HEK293 (cell line): ENCODE measurements around the gene SUN3.

Source experiments
- CTCF ChIA-PET: fragments of 350-600 bp; formaldehyde crosslinking; extraction: SDS; loops from one replicate; lab custom pipeline; 2021; ENCODE audit warnings: antibody characterized with exemption; lab: Yijun Ruan, JAX
- POLR2A ChIA-PET: fragments of 300-600 bp; formaldehyde crosslinking; extraction: SDS; loops from one replicate; lab custom pipeline; 2020; ENCODE audit warnings: antibody characterized with exemption, inconsistent platforms; lab: Yijun Ruan, JAX
- H3K27ac ChIP-seq: fragments of 200-500 bp; sonication (Bioruptor generic); 2 replicates; pipeline ENCODE4 v1.5.1; 2014; ENCODE audit warnings: low read depth, low read length, control low read depth, inconsistent platforms; ENCODE audit errors: extremely low read depth
- H3K36me3 ChIP-seq, 2 experiments: fragments of 200-500 bp in 1 of 2; sonication (Bioruptor generic) in 1 of 2; 1 replicate in 1 of 2; 2 replicates in 1 of 2; pipeline ENCODE4 v1.5.1; 2014 to 2017; ENCODE audit warnings: inconsistent platforms in 2 of 2, low read length in 2 of 2; ENCODE audit not compliant: control insufficient read depth in 2 of 2, insufficient read depth in 1 of 2
- H3K4me1 ChIP-seq: fragments of 200-500 bp; sonication (Bioruptor generic); 2 replicates; pipeline ENCODE4 v1.5.1; 2014; ENCODE audit warnings: mild to moderate bottlenecking, low read length, inconsistent platforms; ENCODE audit not compliant: control insufficient read depth, insufficient read depth
- H3K4me3 ChIP-seq: 2 replicates; pipeline ENCODE4 v1.5.1; 2011; ENCODE audit warnings: low read depth, mild to moderate bottlenecking, control low read depth, low read length, moderate library complexity
- H3K9me3 ChIP-seq: fragments of 200-500 bp; sonication (Bioruptor generic); 2 replicates; pipeline ENCODE4 v1.5.1; 2014; ENCODE audit warnings: low read depth, low read length, inconsistent platforms; ENCODE audit not compliant: control insufficient read depth, insufficient read depth
- ELK4 ChIP-seq: IDR thresholded peaks from 2 replicates; pipeline ENCODE4 v1.6.1; 2011; ENCODE audit warnings: mild to moderate bottlenecking, low read depth, low read length, borderline replicate concordance
- GFI1B ChIP-seq: fragments of 450-650 bp; formaldehyde crosslinking; IDR thresholded peaks from 2 replicates; pipeline ENCODE4 v1.5.1; 2016; ENCODE audit warnings: missing biosample characterization, missing genetic modification characterization
- KLF8 ChIP-seq: fragments of 450-650 bp; formaldehyde crosslinking; IDR thresholded peaks from 2 replicates; pipeline ENCODE4 v1.5.1; 2016; ENCODE audit warnings: missing biosample characterization, missing genetic modification characterization
- PRDM6 ChIP-seq: fragments of 450-650 bp; formaldehyde crosslinking; IDR thresholded peaks from 2 replicates; pipeline ENCODE4 v1.5.1; 2017; ENCODE audit warnings: missing biosample characterization, missing genetic modification characterization
- SCRT2 ChIP-seq: fragments of 450-650 bp; formaldehyde crosslinking; IDR thresholded peaks from 2 replicates; pipeline ENCODE4 v1.5.1; 2016; ENCODE audit warnings: missing biosample characterization, missing genetic modification characterization
- ZBTB21 ChIP-seq: fragments of 450-650 bp; formaldehyde crosslinking; IDR thresholded peaks from 2 replicates; pipeline ENCODE4 v1.5.1; 2017; ENCODE audit warnings: missing biosample characterization, missing genetic modification characterization
- ZBTB7A ChIP-seq: fragments of 450-650 bp; formaldehyde crosslinking; IDR thresholded peaks from 2 replicates; pipeline ENCODE4 v1.5.1; 2016; ENCODE audit warnings: low read depth, missing biosample characterization, missing genetic modification characterization
- ZNF175 ChIP-seq: fragments of 450-650 bp; formaldehyde crosslinking; IDR thresholded peaks from 2 replicates; pipeline ENCODE4 v1.5.1; 2016; ENCODE audit warnings: missing biosample characterization, missing genetic modification characterization
- ZNF223 ChIP-seq: fragments of 450-650 bp; formaldehyde crosslinking; IDR thresholded peaks from 2 replicates; pipeline ENCODE4 v1.5.1; 2016; ENCODE audit warnings: missing biosample characterization, missing genetic modification characterization
- ZNF335 ChIP-seq: fragments of 450-650 bp; formaldehyde crosslinking; conservative IDR thresholded peaks from 2 replicates; pipeline ENCODE4 v1.5.1; 2016; ENCODE audit warnings: missing biosample characterization, missing genetic modification characterization
- ZNF350 ChIP-seq: fragments of 450-650 bp; formaldehyde crosslinking; IDR thresholded peaks from 2 replicates; pipeline ENCODE4 v1.5.0; 2017; ENCODE audit warnings: missing biosample characterization, mild to moderate bottlenecking, missing genetic modification characterization
- ZNF37A ChIP-seq: fragments of 450-650 bp; IDR thresholded peaks from 2 replicates; pipeline ENCODE4 v1.5.1; 2018; ENCODE audit warnings: missing biosample characterization, missing genetic modification characterization
- ZNF391 ChIP-seq: fragments of 450-650 bp; formaldehyde crosslinking; IDR thresholded peaks from 2 replicates; pipeline ENCODE4 v1.5.1; 2016; ENCODE audit warnings: low read depth, missing biosample characterization, missing genetic modification characterization, borderline replicate concordance
- ZNF580 ChIP-seq: fragments of 450-650 bp; formaldehyde crosslinking; IDR thresholded peaks from 2 replicates; pipeline ENCODE4 v1.5.1; 2016; ENCODE audit warnings: missing biosample characterization, missing genetic modification characterization
- ZNF596 ChIP-seq: fragments of 450-650 bp; IDR thresholded peaks from 2 replicates; pipeline ENCODE4 v1.5.0; 2018; ENCODE audit warnings: missing biosample characterization, mild to moderate bottlenecking, missing genetic modification characterization, moderate library complexity
- ZNF600 ChIP-seq: fragments of 450-650 bp; formaldehyde crosslinking; IDR thresholded peaks from 2 replicates; pipeline ENCODE4 v1.5.1; 2016; ENCODE audit warnings: missing biosample characterization, missing genetic modification characterization
- ZNF623 ChIP-seq: fragments of 450-650 bp; formaldehyde crosslinking; IDR thresholded peaks from 2 replicates; pipeline ENCODE4 v1.5.1; 2016; ENCODE audit warnings: missing biosample characterization, missing genetic modification characterization
- ZNF629 ChIP-seq: fragments of 450-650 bp; formaldehyde crosslinking; IDR thresholded peaks from 2 replicates; pipeline ENCODE4 v1.5.1; 2017; ENCODE audit warnings: missing biosample characterization, missing genetic modification characterization
- ZNF654 ChIP-seq: fragments of 450-650 bp; formaldehyde crosslinking; IDR thresholded peaks from 2 replicates; pipeline ENCODE4 v1.5.1; 2016; ENCODE audit warnings: low read depth, missing biosample characterization, missing genetic modification characterization
- ZNF76 ChIP-seq: fragments of 450-650 bp; formaldehyde crosslinking; IDR thresholded peaks from 2 replicates; pipeline ENCODE4; 2016; ENCODE audit warnings: low read depth, missing biosample characterization, missing genetic modification characterization, borderline replicate concordance
- ZNF776 ChIP-seq: fragments of 450-650 bp; formaldehyde crosslinking; IDR thresholded peaks from 2 replicates; pipeline ENCODE4 v1.5.0; 2017; ENCODE audit warnings: missing biosample characterization, missing genetic modification characterization, borderline replicate concordance
- ZNF837 ChIP-seq: fragments of 450-650 bp; formaldehyde crosslinking; IDR thresholded peaks from 2 replicates; pipeline ENCODE4 v1.5.1; 2016; ENCODE audit warnings: missing biosample characterization, missing genetic modification characterization
- TF ChIP-seq, protein P1 (sequence below): fragments of 450-650 bp; formaldehyde crosslinking; IDR thresholded peaks from 2 replicates; pipeline ENCODE4 v1.5.1; 2017; ENCODE audit warnings: missing biosample characterization, missing genetic modification characterization
- TF ChIP-seq, protein P2 (sequence below): fragments of 450-650 bp; formaldehyde crosslinking; IDR thresholded peaks from 2 replicates; pipeline ENCODE4 v1.5.1; 2016; ENCODE audit warnings: missing biosample characterization, missing genetic modification characterization
- TF ChIP-seq, protein P3 (sequence below): fragments of 450-650 bp; formaldehyde crosslinking; IDR thresholded peaks from 2 replicates; pipeline ENCODE4 v1.5.1; 2016; ENCODE audit warnings: missing biosample characterization, missing genetic modification characterization, low read depth

The SUN3 gene

DNA sequence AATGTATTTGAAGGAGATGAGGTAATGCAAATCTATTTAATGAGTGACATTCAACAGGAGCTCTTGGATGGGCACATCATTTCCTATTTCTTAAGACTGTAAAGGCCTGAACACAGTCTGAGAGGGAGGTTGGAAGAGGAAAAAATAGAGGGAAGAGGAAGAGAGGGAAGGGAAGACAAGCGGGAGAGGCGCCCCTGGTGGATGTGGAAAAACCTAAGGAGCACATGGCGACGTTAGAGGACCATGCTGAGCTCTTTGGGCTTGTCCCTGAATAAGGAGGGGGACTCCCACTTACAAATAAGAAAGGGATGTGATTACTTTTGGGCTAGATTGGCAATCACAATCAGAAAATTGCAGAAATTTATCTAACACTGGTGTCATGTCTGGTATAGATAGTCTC is 19.6 kb downstream of the SUN3 start (continued):
- TF ChIP-seq ZNF596 = no peak
- no peak for TF ChIP-seq SCRT2 (tag by site-specific recombination)
- no peak for TF ChIP-seq GFI1B (tag by site-specific recombination)
- TF ChIP-seq, all 188 proteins: peak for 0

GRCh38 chr7:48006866-48007265 is 22.0 kb downstream of the SUN3 start:
- POLR2A ChIA-PET = no interaction called here
- TF ChIP-seq, protein P1, sequence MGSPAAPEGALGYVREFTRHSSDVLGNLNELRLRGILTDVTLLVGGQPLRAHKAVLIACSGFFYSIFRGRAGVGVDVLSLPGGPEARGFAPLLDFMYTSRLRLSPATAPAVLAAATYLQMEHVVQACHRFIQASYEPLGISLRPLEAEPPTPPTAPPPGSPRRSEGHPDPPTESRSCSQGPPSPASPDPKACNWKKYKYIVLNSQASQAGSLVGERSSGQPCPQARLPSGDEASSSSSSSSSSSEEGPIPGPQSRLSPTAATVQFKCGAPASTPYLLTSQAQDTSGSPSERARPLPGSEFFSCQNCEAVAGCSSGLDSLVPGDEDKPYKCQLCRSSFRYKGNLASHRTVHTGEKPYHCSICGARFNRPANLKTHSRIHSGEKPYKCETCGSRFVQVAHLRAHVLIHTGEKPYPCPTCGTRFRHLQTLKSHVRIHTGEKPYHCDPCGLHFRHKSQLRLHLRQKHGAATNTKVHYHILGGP (tag by site-specific recombination) = no peak
- TF ChIP-seq, protein P2, sequence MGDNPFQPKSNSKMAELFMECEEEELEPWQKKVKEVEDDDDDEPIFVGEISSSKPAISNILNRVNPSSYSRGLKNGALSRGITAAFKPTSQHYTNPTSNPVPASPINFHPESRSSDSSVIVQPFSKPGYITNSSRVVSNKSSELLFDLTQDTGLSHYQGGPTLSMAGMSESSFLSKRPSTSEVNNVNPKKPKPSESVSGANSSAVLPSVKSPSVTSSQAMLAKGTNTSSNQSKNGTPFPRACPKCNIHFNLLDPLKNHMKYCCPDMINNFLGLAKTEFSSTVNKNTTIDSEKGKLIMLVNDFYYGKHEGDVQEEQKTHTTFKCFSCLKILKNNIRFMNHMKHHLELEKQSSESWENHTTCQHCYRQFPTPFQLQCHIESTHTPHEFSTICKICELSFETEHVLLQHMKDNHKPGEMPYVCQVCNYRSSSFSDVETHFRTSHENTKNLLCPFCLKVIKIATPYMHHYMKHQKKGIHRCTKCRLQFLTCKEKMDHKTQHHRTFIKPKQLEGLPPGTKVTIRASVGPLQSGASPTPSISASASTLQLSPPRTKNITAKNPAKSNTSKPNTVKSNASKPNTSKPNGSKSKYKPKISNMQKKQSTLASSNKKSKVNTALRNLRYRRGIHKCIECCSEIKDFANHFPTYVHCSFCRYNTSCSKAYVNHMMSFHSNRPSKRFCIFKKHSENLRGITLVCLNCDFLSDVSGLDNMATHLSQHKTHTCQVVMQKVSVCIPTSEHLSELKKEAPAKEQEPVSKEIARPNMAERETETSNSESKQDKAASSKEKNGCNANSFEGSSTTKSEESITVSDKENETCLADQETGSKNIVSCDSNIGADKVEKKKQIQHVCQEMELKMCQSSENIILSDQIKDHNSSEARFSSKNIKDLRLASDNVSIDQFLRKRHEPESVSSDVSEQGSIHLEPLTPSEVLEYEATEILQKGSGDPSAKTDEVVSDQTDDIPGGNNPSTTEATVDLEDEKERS (tag by site-specific recombination) = no peak
- TF ChIP-seq GFI1B (tag by site-specific recombination) = no peak
- TF ChIP-seq ELK4 = no peak
- no peak for TF ChIP-seq ZNF623 (tag by site-specific recombination)
- no peak for TF ChIP-seq ZBTB21
- TF ChIP-seq ZNF776 = no peak
- TF ChIP-seq ZNF600 = no peak
- no peak for TF ChIP-seq ZNF223
- TF ChIP-seq, protein P3, sequence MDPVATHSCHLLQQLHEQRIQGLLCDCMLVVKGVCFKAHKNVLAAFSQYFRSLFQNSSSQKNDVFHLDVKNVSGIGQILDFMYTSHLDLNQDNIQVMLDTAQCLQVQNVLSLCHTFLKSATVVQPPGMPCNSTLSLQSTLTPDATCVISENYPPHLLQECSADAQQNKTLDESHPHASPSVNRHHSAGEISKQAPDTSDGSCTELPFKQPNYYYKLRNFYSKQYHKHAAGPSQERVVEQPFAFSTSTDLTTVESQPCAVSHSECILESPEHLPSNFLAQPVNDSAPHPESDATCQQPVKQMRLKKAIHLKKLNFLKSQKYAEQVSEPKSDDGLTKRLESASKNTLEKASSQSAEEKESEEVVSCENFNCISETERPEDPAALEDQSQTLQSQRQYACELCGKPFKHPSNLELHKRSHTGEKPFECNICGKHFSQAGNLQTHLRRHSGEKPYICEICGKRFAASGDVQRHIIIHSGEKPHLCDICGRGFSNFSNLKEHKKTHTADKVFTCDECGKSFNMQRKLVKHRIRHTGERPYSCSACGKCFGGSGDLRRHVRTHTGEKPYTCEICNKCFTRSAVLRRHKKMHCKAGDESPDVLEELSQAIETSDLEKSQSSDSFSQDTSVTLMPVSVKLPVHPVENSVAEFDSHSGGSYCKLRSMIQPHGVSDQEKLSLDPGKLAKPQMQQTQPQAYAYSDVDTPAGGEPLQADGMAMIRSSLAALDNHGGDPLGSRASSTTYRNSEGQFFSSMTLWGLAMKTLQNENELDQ (tag by site-specific recombination) = no peak
- TF ChIP-seq KLF8 = no peak
- TF ChIP-seq ZNF629 (tag by site-specific recombination) = no peak
- TF ChIP-seq ZNF335 = no peak
- no peak for TF ChIP-seq ZNF175 (tag by site-specific recombination)
- no peak for TF ChIP-seq ZNF654 (tag by site-specific recombination)
- H3K27ac ChIP-seq = no peak overlapping the region
- H3K4me3 ChIP-seq = no peak overlapping the region
- H3K36me3 ChIP-seq = no peaks in the 10 kb centered on the region
- CTCF ChIA-PET = interaction anchor here (0.6 kb wide), 1 partner anchor 34 kb away, joined by 3 read pairs; no protein-coding TSS in a partner anchor
- H3K4me1 ChIP-seq = 0 out of 2 replicates have a peak, but pooled peaks cover 3% of the 10 kb centered on the region
- H3K9me3 ChIP-seq = no peaks in the 10 kb centered on the region

GRCh38 chr7:48004638-48005037 is 24.3 kb downstream of the SUN3 start:
- Histone ChIP-seq H3K9me3 (no peaks in the 10 kb centered on the region), H3K27ac (no peak overlapping the region), H3K36me3 (no peaks in the 10 kb centered on the region), H3K4me1 (0 out of 2 replicates have a peak, but pooled peaks cover 3% of the 10 kb centered on the region), H3K4me3 (no peak overlapping the region)
- CTCF ChIA-PET = interaction anchor here (1.0 kb wide), 2 partner anchors 13 to 106 kb away, joined by 3 read pairs; no protein-coding TSS in a partner anchor
- POLR2A ChIA-PET = no interaction called here
- TF ChIP-seq ZNF175 (tag by site-specific recombination) (no peak), GFI1B (tag by site-specific recombination) (no peak), ZNF350 (no peak), ZNF391 (tag by site-specific recombination) (no peak), ZNF37A (no peak), ZNF837 (tag by site-specific recombination) (no peak), ZNF76 (tag by site-specific recombination) (no peak), ZNF580 (tag by site-specific recombination) (no peak), PRDM6 (tag by site-specific recombination) (no peak), ZBTB7A (tag by site-specific recombination) (no peak)
